Measurements from ENCODE around the gene ITIH1.

DNA sequence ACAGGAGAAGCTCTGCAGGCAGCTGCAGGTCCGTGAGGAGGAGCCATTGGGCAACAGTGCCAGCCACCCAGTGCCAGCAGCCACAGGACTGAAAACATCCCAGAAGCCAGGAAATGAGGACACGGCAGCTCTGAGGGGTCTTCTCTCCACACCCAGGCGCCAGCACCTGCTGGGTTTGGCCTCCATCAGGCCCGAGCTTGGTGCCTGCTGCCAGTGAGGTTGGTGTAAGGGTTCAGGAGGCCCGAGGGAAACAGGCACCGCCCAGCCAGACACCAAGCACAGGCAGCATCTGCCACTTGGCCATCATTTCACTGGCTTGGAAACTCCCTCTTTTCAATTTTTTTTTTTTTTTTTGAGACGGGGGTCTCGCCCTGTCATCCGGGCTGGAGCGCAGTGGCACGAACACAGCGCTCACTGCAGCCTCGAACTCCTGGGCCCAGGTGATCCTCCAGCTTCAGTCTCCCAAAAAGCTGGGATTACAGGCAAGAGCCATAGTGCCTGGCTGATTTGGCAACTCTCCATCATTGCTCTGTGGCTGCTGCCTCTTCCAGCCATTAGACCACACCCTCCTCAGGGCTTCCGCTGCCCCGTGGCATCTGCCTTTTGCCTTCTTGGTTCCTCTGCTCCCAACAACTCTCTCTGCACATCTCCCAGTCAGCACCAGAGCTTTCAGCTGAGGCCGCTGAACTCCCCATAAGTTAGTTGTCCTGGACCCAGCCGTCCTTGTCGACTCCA, 15.7 kb downstream of the ITIH1 start:
- TF ChIP-seq, protein P1, sequence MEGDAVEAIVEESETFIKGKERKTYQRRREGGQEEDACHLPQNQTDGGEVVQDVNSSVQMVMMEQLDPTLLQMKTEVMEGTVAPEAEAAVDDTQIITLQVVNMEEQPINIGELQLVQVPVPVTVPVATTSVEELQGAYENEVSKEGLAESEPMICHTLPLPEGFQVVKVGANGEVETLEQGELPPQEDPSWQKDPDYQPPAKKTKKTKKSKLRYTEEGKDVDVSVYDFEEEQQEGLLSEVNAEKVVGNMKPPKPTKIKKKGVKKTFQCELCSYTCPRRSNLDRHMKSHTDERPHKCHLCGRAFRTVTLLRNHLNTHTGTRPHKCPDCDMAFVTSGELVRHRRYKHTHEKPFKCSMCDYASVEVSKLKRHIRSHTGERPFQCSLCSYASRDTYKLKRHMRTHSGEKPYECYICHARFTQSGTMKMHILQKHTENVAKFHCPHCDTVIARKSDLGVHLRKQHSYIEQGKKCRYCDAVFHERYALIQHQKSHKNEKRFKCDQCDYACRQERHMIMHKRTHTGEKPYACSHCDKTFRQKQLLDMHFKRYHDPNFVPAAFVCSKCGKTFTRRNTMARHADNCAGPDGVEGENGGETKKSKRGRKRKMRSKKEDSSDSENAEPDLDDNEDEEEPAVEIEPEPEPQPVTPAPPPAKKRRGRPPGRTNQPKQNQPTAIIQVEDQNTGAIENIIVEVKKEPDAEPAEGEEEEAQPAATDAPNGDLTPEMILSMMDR (IDR thresholded peaks at IDR 0.05): no peak
- no peak for TF ChIP-seq POLR2A (IDR thresholded peaks at IDR 0.05)

Data from right lobe of liver (tissue), 4 donors.